ENCODE measurements around the gene GJC1. TPM values are rescaled to one million over a fixed set of nuclear protein-coding genes. Genes with fewer than 3 reads are reported as not detected.

Gene GJC1
- total RNA-seq, 1 experiment from 2014 or later = 89.4 TPM

- Histone ChIP-seq H3K27ac (ENCODE audit: low read length) (no peak overlapping the region), H3K4me3 (ENCODE audit: low read depth in 2 of 2, low read length in 2 of 2) (no peak overlapping the region), H3K27me3 (ENCODE audit: control insufficient read depth, insufficient read depth, low read length) (no peaks in the 10 kb centered on the region), H3K9me3 (ENCODE audit: control insufficient read depth, insufficient read depth, low read depth, low read length) (no peaks in the 10 kb centered on the region), H3K4me1 (ENCODE audit: control insufficient read depth, insufficient read depth, low read length) (no peaks in the 10 kb centered on the region), H3K36me3 (ENCODE audit: control insufficient read depth, insufficient read depth, low read length) (no peaks in the 10 kb centered on the region)
- in situ Hi-C loops (cut with HindIII; ENCODE audit: low pct_unique_long_range_greater_than_20kb, low sequenced_read_pairs) (no loop called here), intact Hi-C loops (cut with micrococcal nuclease; ENCODE audit: unreplicated experiment) (no loop called here)
- no TSS peak for BruUV-seq (replicated peaks)
- CTCF ChIA-PET = no interaction called here
- POLR2A ChIA-PET = no interaction called here
- no peak for DNase-seq (ENCODE audit: low read depth, low spot score)
- ATAC-seq = no peak
- no peak for TF ChIP-seq REST (IDR thresholded peaks at IDR 0.05; ENCODE audit: insufficient read depth in 1 of 2, low read depth in 2 of 2, low read length in 1 of 2)
- no peak for TF ChIP-seq POLR2AphosphoS5 (IDR thresholded peaks at IDR 0.05; ENCODE audit: low read depth, low read length)
- TF ChIP-seq TCF7L2 (IDR thresholded peaks at IDR 0.05; ENCODE audit: low read depth, low read length) = no peak
- no peak for TF ChIP-seq CTCF (IDR thresholded peaks at IDR 0.05)
- TF ChIP-seq SIN3A (IDR thresholded peaks at IDR 0.05; ENCODE audit: borderline replicate concordance, insufficient read depth, low read depth, low read length) = no peak
Observed at GRCh38 chr17:44769647-44770084, 60.4 kb downstream of the GJC1 start.

GRCh38 chr17:44769230-44769629 lies 60.9 kb downstream of the GJC1 start:
- Histone ChIP-seq H3K4me1 (ENCODE audit: control insufficient read depth, insufficient read depth, low read length) (no peaks in the 10 kb centered on the region), H3K4me3 (ENCODE audit: low read depth in 2 of 2, low read length in 2 of 2) (no peak overlapping the region), H3K27ac (ENCODE audit: low read length) (no peak overlapping the region), H3K9me3 (ENCODE audit: control insufficient read depth, insufficient read depth, low read depth, low read length) (no peaks in the 10 kb centered on the region), H3K27me3 (ENCODE audit: control insufficient read depth, insufficient read depth, low read length) (no peaks in the 10 kb centered on the region), H3K36me3 (ENCODE audit: control insufficient read depth, insufficient read depth, low read length) (no peaks in the 10 kb centered on the region)
- ATAC-seq (no peak), DNase-seq (ENCODE audit: low read depth, low spot score) (no peak)
- ChIA-PET POLR2A (no interaction called here), CTCF (no interaction called here)
- no TSS peak for BruUV-seq (replicated peaks)
- TF ChIP-seq CTCF (IDR thresholded peaks at IDR 0.05) = no peak
- no peak for TF ChIP-seq SIN3A (IDR thresholded peaks at IDR 0.05; ENCODE audit: borderline replicate concordance, insufficient read depth, low read depth, low read length)
- TF ChIP-seq POLR2AphosphoS5 (IDR thresholded peaks at IDR 0.05; ENCODE audit: low read depth, low read length) = no peak
- TF ChIP-seq TCF7L2 (IDR thresholded peaks at IDR 0.05; ENCODE audit: low read depth, low read length) = no peak
- TF ChIP-seq REST (IDR thresholded peaks at IDR 0.05; ENCODE audit: insufficient read depth in 1 of 2, low read depth in 2 of 2, low read length in 1 of 2) = no peak
- in situ Hi-C loops (cut with HindIII; ENCODE audit: low pct_unique_long_range_greater_than_20kb, low sequenced_read_pairs) = no loop called here
- intact Hi-C loops (cut with micrococcal nuclease; ENCODE audit: unreplicated experiment) = no loop called here

Measured in Panc1 (cell line).